Measurements from ENCODE around the gene PPARG. TPM values are rescaled to one million over a fixed set of nuclear protein-coding genes. Genes with fewer than 3 reads are reported as not detected.

The PPARG gene
- polyA plus RNA-seq, 2 of the 4 experiments (the other 2 are of a cell fraction): 38.9 to 43.1 TPM

DNA sequence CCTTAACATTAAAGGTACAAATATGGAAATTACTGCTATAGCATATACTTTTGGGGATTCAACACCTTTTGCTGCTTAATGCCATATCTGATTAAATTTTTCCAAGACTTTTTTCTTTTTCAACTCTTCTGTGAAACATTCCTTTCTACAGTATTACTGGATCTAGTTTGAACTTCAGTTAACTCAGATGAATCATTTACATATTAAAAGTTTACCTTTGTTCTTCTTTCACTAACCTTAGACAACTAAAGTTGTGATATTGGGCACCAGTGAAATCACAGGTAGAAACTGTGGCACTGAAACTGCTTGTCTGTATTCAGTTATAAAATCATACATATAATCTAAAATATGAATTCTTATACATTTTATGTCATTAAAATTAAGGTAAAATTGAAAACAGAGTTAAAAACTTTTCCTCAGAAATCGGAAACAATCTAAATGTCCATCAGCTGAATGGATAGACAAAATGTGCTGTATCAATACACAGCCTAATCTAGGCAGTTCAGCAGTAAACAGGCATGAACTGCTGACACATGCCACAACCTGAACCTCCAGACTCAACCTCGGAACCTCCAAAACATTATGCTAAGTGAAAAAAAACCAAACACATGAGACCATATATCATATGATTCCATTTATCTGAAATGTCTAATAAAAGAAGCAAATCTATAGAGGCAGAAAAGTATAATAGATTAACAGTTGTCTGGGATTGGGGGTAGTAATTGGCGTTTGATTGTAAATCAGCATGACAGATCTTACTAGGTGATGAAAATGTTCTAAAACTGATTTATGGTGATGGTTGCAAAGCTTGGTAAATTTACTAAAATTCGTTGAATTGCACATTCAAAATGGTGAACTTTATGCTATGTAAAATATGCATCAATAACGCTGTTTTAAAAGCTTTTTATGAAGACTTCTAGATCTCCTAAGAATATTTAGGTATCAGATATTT, 50.0 kb downstream of the PPARG start:
- CTCF ChIA-PET: interaction anchor here (0.8 to 1.6 kb wide), 2 partner anchors 11 to 50 kb away, joined by 4 to 7 read pairs; partner anchors contain the start of gene PPARG
- Histone ChIP-seq H3K4me3 (no peak overlapping the region), H3K9me3 (no peaks in the 10 kb centered on the region), H3K4me1 (peaks cover 31% of the 10 kb centered on the region; the same call in 2 of the 3 replicates), H3K27ac (no peak overlapping the region), H3K4me2 (0 out of 3 replicates have a peak overlapping the region, but pooled peaks have one; percentile 4)
- 91% methylated on average over 5 of the region's 5 CpGs for WGBS (ENCODE audit: missing lambda C conversion rate)
- no peak for FAIRE-seq
- TF ChIP-seq POLR2AphosphoS2 (conservative IDR thresholded peaks at IDR 0.05; ENCODE audit: low read length): no peak
- no peak for TF ChIP-seq KDM1A (IDR thresholded peaks at IDR 0.05; ENCODE audit: low read depth)
- no peak for TF ChIP-seq EHMT2 (IDR thresholded peaks at IDR 0.05; ENCODE audit: low read depth)
- TF ChIP-seq RARB (CRISPR knock-in tag; IDR thresholded peaks at IDR 0.05): no peak
- no peak for TF ChIP-seq PBX3 (IDR thresholded peaks at IDR 0.05)
- no peak for TF ChIP-seq HEYL (CRISPR knock-in tag; IDR thresholded peaks at IDR 0.05)
- TF ChIP-seq RNF2 (IDR thresholded peaks at IDR 0.05; ENCODE audit: borderline replicate concordance, low read depth): no peak
- TF ChIP-seq EP300 (IDR thresholded peaks at IDR 0.05): no peak
- TF ChIP-seq SREBF2 (IDR thresholded peaks at IDR 0.05): no peak
- no peak for TF ChIP-seq ZC3H11A (IDR thresholded peaks at IDR 0.05)
- no peak for TF ChIP-seq ATOH8 (CRISPR knock-in tag; IDR thresholded peaks at IDR 0.05; ENCODE audit: low read depth)
- no peak for TF ChIP-seq NFE2L2 (conservative IDR thresholded peaks at IDR 0.05; ENCODE audit: low read length)
- TF ChIP-seq TP53 (CRISPR knock-in tag; IDR thresholded peaks at IDR 0.05): no peak
- TF ChIP-seq MAZ (IDR thresholded peaks at IDR 0.05; ENCODE audit: borderline replicate concordance, low read depth, low read length): no peak
- TF ChIP-seq HOXB5 (CRISPR knock-in tag; IDR thresholded peaks at IDR 0.05): no peak
- no peak for TF ChIP-seq BCL3 (IDR thresholded peaks at IDR 0.05)
- no peak for TF ChIP-seq CHD4 (IDR thresholded peaks at IDR 0.05; ENCODE audit: borderline replicate concordance)
- TF ChIP-seq KDM5A (IDR thresholded peaks at IDR 0.05): no peak
- TF ChIP-seq ESRRA (IDR thresholded peaks at IDR 0.05; ENCODE audit: borderline replicate concordance, low read length): no peak
- no peak for TF ChIP-seq CBX8 (IDR thresholded peaks at IDR 0.05)
- POLR2A ChIA-PET: no interaction called here
- ATAC-seq: no peak
- DNase-seq (ENCODE audit: low read depth in 1 of 2, low spot score in 1 of 2): no peak

- no peak for DNase-seq (ENCODE audit: low read depth in 1 of 2, low spot score in 1 of 2)
- TF ChIP-seq POLR2A (IDR thresholded peaks at IDR 0.05; ENCODE audit: low read length) (no peak), CHD2 (IDR thresholded peaks at IDR 0.05; ENCODE audit: low read length, partially characterized antibody) (no peak), NPAS2 (CRISPR knock-in tag; IDR thresholded peaks at IDR 0.05; ENCODE audit: borderline replicate concordance) (no peak)
- POLR2A ChIA-PET: no interaction called here
- ATAC-seq: no peak
- WGBS (ENCODE audit: missing lambda C conversion rate): 92% methylated on average over 5 of the region's 5 CpGs
- Histone ChIP-seq H3K4me2 (no peak overlapping the region), H3K27ac (no peak overlapping the region), H3K4me3 (no peak overlapping the region), H3K4me1 (peaks cover 38% of the 10 kb centered on the region), H3K9me3 (no peaks in the 10 kb centered on the region)
- CTCF ChIA-PET: interaction anchor here (0.8 to 1.6 kb wide), 2 partner anchors 10 to 51 kb away, joined by 4 to 7 read pairs; partner anchors contain the start of gene PPARG
- FAIRE-seq: no peak
Measured at GRCh38 chr3:12339701-12340480, 51.0 kb downstream of the PPARG start.
